RWPE2 (cell line): ENCODE data around the gene CEP152.

Experiments
- ATAC-seq: fragments of 200-7000 bp; cut with Tn5 transposase; 3 replicates; pipeline ENCODE4 v1.9.1; 2021; ENCODE audit warnings: low read depth
- DNase-seq: peaks from one replicate; pipeline ENCODE4 v3.0.0-alpha.2; 2020; ENCODE audit warnings: low spot score
- H3K27ac ChIP-seq: fragments of 450-650 bp; 2 replicates; pipeline ENCODE4 v1.5.1; 2017; ENCODE audit warnings: mild to moderate bottlenecking; ENCODE audit not compliant: poor library complexity, severe bottlenecking
- H3K27me3 ChIP-seq: fragments of 250-450 bp; sonication (Bioruptor Pico); 2 replicates; pipeline ENCODE4 v1.5.1; 2021; ENCODE audit warnings: mild to moderate bottlenecking, moderate library complexity; ENCODE audit not compliant: insufficient read depth, poor library complexity, severe bottlenecking
- H3K36me3 ChIP-seq: fragments of 250-450 bp; sonication (Bioruptor Pico); 2 replicates; pipeline ENCODE4 v1.5.1; 2020; ENCODE audit warnings: low read depth, mild to moderate bottlenecking, moderate library complexity
- H3K4me1 ChIP-seq: fragments of 250-450 bp; sonication (Bioruptor Pico); 2 replicates; pipeline ENCODE4 v1.5.1; 2021; ENCODE audit warnings: mild to moderate bottlenecking, moderate library complexity; ENCODE audit not compliant: insufficient read depth, poor library complexity, severe bottlenecking
- H3K4me3 ChIP-seq: fragments of 250-450 bp; sonication (Bioruptor Pico); 2 replicates; pipeline ENCODE4 v1.5.1; 2021; ENCODE audit warnings: mild to moderate bottlenecking, moderate library complexity; ENCODE audit not compliant: severe bottlenecking
- H3K9me3 ChIP-seq: fragments of 250-450 bp; sonication (Bioruptor Pico); 2 replicates; pipeline ENCODE4 v1.5.1; 2021; ENCODE audit warnings: mild to moderate bottlenecking, moderate library complexity; ENCODE audit not compliant: severe bottlenecking
- TF ChIP-seq, protein P1 (sequence below): fragments of 450-650 bp; IDR thresholded peaks from one replicate; pipeline ENCODE4 v1.5.1; 2017; ENCODE audit warnings: mild to moderate bottlenecking, moderate library complexity; ENCODE audit not compliant: poor library complexity, severe bottlenecking

The CEP152 gene

DNA sequence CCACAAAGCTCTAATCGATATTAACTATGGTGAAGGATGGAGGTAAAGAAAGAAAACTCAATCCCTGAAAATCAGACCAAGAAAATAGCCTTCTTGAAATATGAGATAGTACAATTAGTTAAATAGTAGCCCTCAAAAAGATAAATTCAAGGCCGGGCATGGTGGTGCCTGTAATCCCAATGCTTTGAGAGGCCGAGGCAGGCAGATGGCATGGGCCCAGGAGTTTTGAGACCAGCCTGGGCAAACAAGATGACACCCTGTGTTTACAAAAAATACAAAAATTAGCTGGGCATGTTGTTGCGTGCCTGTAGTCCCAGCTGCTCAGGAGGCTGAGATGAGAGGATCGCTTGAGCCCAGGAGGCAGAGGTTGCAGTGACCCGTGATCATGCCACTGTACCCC, 31.6 kb upstream of the CEP152 start:
- Histone ChIP-seq H3K36me3 (no peaks in the 10 kb centered on the region), H3K9me3 (no peaks in the 10 kb centered on the region), H3K4me1 (no peaks in the 10 kb centered on the region), H3K27me3 (no peaks in the 10 kb centered on the region), H3K4me3 (no peak overlapping the region), H3K27ac (no peak overlapping the region)
- DNase-seq (no peak), ATAC-seq (no peak)
- TF ChIP-seq, protein P1, sequence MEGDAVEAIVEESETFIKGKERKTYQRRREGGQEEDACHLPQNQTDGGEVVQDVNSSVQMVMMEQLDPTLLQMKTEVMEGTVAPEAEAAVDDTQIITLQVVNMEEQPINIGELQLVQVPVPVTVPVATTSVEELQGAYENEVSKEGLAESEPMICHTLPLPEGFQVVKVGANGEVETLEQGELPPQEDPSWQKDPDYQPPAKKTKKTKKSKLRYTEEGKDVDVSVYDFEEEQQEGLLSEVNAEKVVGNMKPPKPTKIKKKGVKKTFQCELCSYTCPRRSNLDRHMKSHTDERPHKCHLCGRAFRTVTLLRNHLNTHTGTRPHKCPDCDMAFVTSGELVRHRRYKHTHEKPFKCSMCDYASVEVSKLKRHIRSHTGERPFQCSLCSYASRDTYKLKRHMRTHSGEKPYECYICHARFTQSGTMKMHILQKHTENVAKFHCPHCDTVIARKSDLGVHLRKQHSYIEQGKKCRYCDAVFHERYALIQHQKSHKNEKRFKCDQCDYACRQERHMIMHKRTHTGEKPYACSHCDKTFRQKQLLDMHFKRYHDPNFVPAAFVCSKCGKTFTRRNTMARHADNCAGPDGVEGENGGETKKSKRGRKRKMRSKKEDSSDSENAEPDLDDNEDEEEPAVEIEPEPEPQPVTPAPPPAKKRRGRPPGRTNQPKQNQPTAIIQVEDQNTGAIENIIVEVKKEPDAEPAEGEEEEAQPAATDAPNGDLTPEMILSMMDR: no peak

DNA sequence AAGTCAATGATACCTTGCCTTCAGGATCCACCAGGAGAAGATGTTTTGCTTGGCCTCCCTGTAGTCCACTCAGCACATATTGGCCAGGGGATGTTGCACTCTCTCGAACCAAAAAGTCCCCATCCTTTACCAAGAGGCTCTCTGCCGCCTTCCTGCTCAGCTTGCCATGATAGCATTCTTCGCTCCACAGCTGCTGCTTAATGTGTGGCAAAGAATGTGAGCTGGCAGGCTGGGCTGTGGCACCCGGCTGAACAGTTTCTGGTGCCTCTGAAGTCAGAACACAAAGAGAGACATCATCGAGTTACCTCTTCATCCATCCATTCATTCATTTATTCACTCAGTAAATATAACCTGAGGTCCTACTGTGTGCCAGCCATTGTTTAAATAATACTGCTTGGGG, 23.9 kb upstream of the CEP152 start:
- Histone ChIP-seq H3K4me1 (no peaks in the 10 kb centered on the region), H3K4me3 (no peak overlapping the region), H3K27ac (no peak overlapping the region), H3K36me3 (no peaks in the 10 kb centered on the region), H3K9me3 (no peaks in the 10 kb centered on the region), H3K27me3 (no peaks in the 10 kb centered on the region)
- TF ChIP-seq, protein P1: no peak
- DNase-seq (no peak), ATAC-seq (no peak)

DNA sequence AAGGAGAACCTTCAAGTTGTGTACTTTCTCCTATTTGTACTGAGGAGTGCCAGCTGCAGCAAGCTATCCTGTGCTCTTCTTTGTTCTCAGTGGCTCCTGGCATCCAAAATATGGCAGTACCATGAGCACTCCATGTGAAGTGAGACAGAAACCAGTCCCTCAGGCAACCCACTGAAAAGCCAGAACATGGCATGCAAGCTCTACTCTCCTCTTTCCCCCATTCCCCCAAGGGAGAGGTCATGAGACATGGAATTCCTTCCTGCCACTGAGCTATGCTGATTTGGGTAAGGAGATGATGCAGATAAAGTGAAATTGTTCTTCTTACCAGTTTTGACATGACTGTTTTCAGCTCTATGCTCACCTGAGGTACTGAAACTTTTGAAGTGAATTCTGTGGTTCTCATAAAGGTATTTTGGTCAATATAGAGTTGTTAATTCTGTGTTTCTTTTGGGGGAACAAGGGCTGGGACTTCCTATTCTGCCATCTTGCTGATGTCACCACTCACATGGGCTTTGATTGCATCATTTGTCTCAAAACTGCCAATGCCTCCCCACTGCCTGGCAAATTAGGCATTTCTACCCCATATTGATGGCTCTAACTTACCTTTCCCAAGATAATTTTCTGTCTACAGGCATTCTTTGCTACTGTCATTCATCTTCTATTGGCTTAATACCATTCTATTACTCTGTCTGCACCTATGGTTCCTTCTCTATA, 22.8 kb upstream of the CEP152 start:
- TF ChIP-seq, protein P1: no peak
- no peaks in the 10 kb centered on the region for H3K27me3 ChIP-seq
- no peak overlapping the region for H3K27ac ChIP-seq
- DNase-seq (no peak), ATAC-seq (no peak)
- H3K4me3 ChIP-seq: no peak overlapping the region
- H3K9me3 ChIP-seq: no peaks in the 10 kb centered on the region
- no peaks in the 10 kb centered on the region for H3K36me3 ChIP-seq
- no peaks in the 10 kb centered on the region for H3K4me1 ChIP-seq

DNA sequence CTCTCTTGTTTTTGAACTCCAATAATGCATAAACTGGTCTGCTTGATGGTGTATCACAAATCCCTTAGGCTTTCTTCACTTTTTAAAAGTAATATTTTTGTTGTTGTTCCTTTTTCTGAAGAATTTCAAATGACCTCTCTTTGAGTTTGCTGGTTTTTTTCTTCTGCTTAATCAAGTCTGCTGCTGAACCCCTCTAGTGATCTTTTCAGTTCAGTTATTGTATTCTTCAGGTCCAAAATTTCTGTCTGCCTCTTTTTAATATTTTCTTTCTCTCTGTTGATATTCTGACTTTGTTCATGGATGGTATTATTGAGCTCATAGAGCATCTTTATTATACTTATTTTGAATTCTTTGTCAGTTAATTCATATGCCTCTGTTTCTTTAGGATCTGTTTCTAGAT, 21.8 kb upstream of the CEP152 start:
- no peaks in the 10 kb centered on the region for H3K9me3 ChIP-seq
- no peaks in the 10 kb centered on the region for H3K27me3 ChIP-seq
- H3K36me3 ChIP-seq: no peaks in the 10 kb centered on the region
- ATAC-seq: no peak
- H3K4me3 ChIP-seq: no peak overlapping the region
- no peak for DNase-seq
- no peak overlapping the region for H3K27ac ChIP-seq
- no peaks in the 10 kb centered on the region for H3K4me1 ChIP-seq
- TF ChIP-seq, protein P1: no peak

DNA sequence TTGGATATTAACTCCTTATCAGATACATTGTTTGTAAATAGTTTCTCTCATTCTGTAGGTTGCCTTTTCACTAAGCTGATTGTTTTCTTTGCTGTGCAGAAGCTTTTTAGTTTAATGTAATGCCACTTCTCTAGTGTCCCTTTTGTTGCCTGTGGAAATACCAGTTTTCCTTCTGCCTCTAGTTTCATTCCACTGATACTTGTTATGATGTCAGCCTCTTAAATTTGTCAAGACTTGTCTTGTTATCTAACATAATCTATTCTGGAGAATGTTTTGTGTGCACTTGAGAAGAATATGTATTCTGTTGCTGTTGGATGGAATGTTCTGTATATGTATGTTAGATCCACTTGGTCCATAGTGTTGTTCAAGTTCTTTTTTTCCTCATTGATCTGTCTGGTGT, 18.0 kb upstream of the CEP152 start:
- Histone ChIP-seq H3K27me3 (no peaks in the 10 kb centered on the region), H3K36me3 (no peaks in the 10 kb centered on the region), H3K27ac (no peak overlapping the region), H3K9me3 (no peaks in the 10 kb centered on the region), H3K4me3 (no peak overlapping the region), H3K4me1 (no peaks in the 10 kb centered on the region)
- no peak for ATAC-seq
- no peak for DNase-seq
- TF ChIP-seq, protein P1: no peak
